Retina (tissue), 1 donor: ENCODE measurements around the gene TERT.
"Not testable (repeated sequence)": the region's sequence is repeated elsewhere in the genome, so short reads cannot be mapped to it uniquely, and the experiment has no call there.

Experiments
- DNase-seq: peaks from one replicate; pipeline ENCODE4 v3.0.0-alpha.2; 2016

The TERT gene

GRCh38 chr5:1330847-1331831, 36.3 kb upstream of the TERT start:
- DNase-seq = no peak

- DNase-seq = no peak
These were observed 35.4 kb upstream of the TERT start for GRCh38 chr5:1330146-1330846.

- DNase-seq = no peak
These were observed 34.3 kb upstream of the TERT start for GRCh38 chr5:1329111-1329579.

- DNase-seq = not testable (repeated sequence)
These were observed 33.6 kb upstream of the TERT start for GRCh38 chr5:1328237-1329110.

- not testable (repeated sequence) for DNase-seq
These were observed 32.3 kb upstream of the TERT start for GRCh38 chr5:1326901-1327756.

GRCh38 chr5:1326532-1326875, 31.6 kb upstream of the TERT start:
- DNase-seq = not testable (repeated sequence)

GRCh38 chr5:1325870-1326531, 31.1 kb upstream of the TERT start:
- no peak for DNase-seq

- no peak for DNase-seq
These were observed 30.4 kb upstream of the TERT start for GRCh38 chr5:1325191-1325741.

GRCh38 chr5:1324719-1325190, 29.9 kb upstream of the TERT start:
- no peak for DNase-seq

GRCh38 chr5:1324301-1324700, 29.4 kb upstream of the TERT start:
- no peak for DNase-seq

GRCh38 chr5:1323803-1324173, 28.9 kb upstream of the TERT start:
- no peak for DNase-seq

- DNase-seq = no peak
These were observed 28.3 kb upstream of the TERT start for GRCh38 chr5:1322955-1323802.

- no peak for DNase-seq
These were observed 27.4 kb upstream of the TERT start for GRCh38 chr5:1322036-1322900.

- DNase-seq = no peak
These were observed 26.7 kb upstream of the TERT start for GRCh38 chr5:1321576-1321975.

- no peak for DNase-seq
These were observed 25.8 kb upstream of the TERT start for GRCh38 chr5:1320436-1321344.

GRCh38 chr5:1319436-1320256, 24.8 kb upstream of the TERT start:
- DNase-seq = no peak
